ENCODE data around the gene FKBP9. TPM values are rescaled to one million over a fixed set of nuclear protein-coding genes. Genes with fewer than 3 reads are reported as not detected.

Gene FKBP9
- total RNA-seq, 1 experiment from 2014 or later, result 11.0 TPM

DNA sequence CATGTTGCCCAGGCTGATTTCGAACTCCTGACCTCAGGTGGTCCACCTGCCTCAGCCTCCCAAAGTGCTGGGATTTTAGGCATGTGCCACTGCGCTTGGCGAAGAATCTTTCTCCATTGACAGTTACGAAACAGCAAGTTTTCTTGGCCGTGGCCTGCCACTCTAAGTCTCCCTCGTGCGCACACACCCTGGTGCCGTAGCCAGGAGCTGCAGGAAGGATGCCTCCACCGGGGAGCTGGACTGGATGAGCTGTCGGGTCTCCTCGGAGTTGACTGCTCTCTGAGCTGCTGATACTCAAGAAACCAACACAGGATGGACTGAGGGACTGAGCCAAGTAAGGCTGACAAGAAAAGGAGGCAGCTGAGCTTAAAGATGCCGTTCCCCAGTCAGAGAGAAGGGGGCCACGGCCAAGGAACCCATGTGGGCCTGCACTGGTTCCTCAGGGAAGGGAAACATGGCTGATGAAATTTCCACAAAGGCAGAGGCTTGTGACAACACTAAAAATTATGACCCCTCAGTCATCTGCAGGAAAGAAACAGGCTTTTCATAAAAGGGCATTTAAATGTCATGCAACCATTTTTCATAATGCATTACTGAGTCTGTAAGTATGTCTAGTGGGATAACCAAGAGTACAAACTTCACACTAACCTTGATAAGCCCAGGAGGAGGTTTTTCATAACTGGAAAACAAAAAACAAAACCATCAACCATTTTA lies 27.7 kb upstream of the FKBP9 start:
- no peak for DNase-seq (ENCODE audit: low spot score)
- no peak overlapping the region for H3K27ac Mint-ChIP-seq

More for the DNA sequence above, 27.7 kb upstream of the FKBP9 start:
- TF ChIP-seq SMAD4 (CRISPR knock-in tag; IDR thresholded peaks at IDR 0.05), result no peak
- no peak for TF ChIP-seq IRF1 (CRISPR knock-in tag; IDR thresholded peaks at IDR 0.05)
- TF ChIP-seq CREB1 (CRISPR knock-in tag; IDR thresholded peaks at IDR 0.05), result no peak
- no peak for TF ChIP-seq JAZF1 (CRISPR knock-in tag; IDR thresholded peaks at IDR 0.05)
- TF ChIP-seq, protein P1, sequence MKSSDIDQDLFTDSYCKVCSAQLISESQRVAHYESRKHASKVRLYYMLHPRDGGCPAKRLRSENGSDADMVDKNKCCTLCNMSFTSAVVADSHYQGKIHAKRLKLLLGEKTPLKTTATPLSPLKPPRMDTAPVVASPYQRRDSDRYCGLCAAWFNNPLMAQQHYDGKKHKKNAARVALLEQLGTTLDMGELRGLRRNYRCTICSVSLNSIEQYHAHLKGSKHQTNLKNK (CRISPR knock-in tag; IDR thresholded peaks at IDR 0.05), result no peak
- TF ChIP-seq ZNF532 (CRISPR knock-in tag; IDR thresholded peaks at IDR 0.05; ENCODE audit: borderline replicate concordance), result no peak
- no peak for TF ChIP-seq ESRRA (CRISPR knock-in tag; IDR thresholded peaks at IDR 0.05; ENCODE audit: borderline replicate concordance)
- TF ChIP-seq JUN (CRISPR knock-in tag; IDR thresholded peaks at IDR 0.05), result no peak
- no peak for TF ChIP-seq ZBTB21 (CRISPR knock-in tag; IDR thresholded peaks at IDR 0.05; ENCODE audit: borderline replicate concordance)
- TF ChIP-seq ZSCAN18 (CRISPR knock-in tag; IDR thresholded peaks at IDR 0.05), result no peak
- TF ChIP-seq TEAD1 (CRISPR knock-in tag; IDR thresholded peaks at IDR 0.05), result no peak
- TF ChIP-seq FOXP4 (CRISPR knock-in tag; IDR thresholded peaks at IDR 0.05), result no peak
- no peak for TF ChIP-seq RORB (CRISPR knock-in tag; IDR thresholded peaks at IDR 0.05)
- ChIA-PET POLR2A (no interaction called here), CTCF (interaction anchor here (1.2 to 1.6 kb wide), 2 partner anchors 83 to 129 kb away, joined by 3 to 5 read pairs; no protein-coding TSS in a partner anchor)
- H3K36me3 Mint-ChIP-seq, result no peaks in the 10 kb centered on the region
- H3K9me3 Mint-ChIP-seq, result no peaks in the 10 kb centered on the region
- peaks cover 99% of the 10 kb centered on the region for H3K27me3 Mint-ChIP-seq (ENCODE audit: low read depth)
- no peaks in the 10 kb centered on the region for H3K4me1 Mint-ChIP-seq
- no peak for ATAC-seq
- no peak overlapping the region for H3K4me3 Mint-ChIP-seq

Measured in WTC11 (cell line).